Measurements from ENCODE around the gene RPL18A.
"Not testable (repeated sequence)": the region's sequence is repeated elsewhere in the genome, so short reads cannot be mapped to it uniquely, and the experiment has no call there.

Gene RPL18A

GRCh38 chr19:17873786-17874757, 14.4 kb downstream of the RPL18A start:
- Histone ChIP-seq H3K27me3 (peaks cover 50% of the 10 kb centered on the region), H3K4me2 (peak overlapping the region; percentile 88), H3K9me3 (no peaks in the 10 kb centered on the region), H4K20me1 (peaks cover 9% of the 10 kb centered on the region; the same call in 1 of the 2 replicates), H3K9ac (no peak overlapping the region), H3K4me3 (peak overlapping the region; percentile 52), H3K4me1 (peaks cover 14% of the 10 kb centered on the region), H3K36me3 (no peaks in the 10 kb centered on the region), H3K27ac (no peak overlapping the region)
- no peak for TF ChIP-seq Cebpa-rat (IDR thresholded peaks at IDR 0.05)

- Histone ChIP-seq H3K27me3 (peaks cover 55% of the 10 kb centered on the region), H3K36me3 (no peaks in the 10 kb centered on the region), H3K9me3 (no peaks in the 10 kb centered on the region), H3K4me2 (no peak overlapping the region), H3K27ac (no peak overlapping the region), H4K20me1 (peaks cover 9% of the 10 kb centered on the region; the same call in 1 of the 2 replicates), H3K9ac (no peak overlapping the region), H3K4me1 (peaks cover 14% of the 10 kb centered on the region), H3K4me3 (no peak overlapping the region)
- no peak for TF ChIP-seq Cebpa-rat (IDR thresholded peaks at IDR 0.05)
These were observed 15.0 kb downstream of the RPL18A start for GRCh38 chr19:17874758-17875135.

GRCh38 chr19:17877696-17878095, 18.0 kb downstream of the RPL18A start:
- H3K9me3 ChIP-seq = no peaks in the 10 kb centered on the region
- peaks cover 27% of the 10 kb centered on the region for H3K27me3 ChIP-seq
- H4K20me1 ChIP-seq = peaks cover 3% of the 10 kb centered on the region; the same call in 1 of the 2 replicates
- TF ChIP-seq Cebpa-rat (IDR thresholded peaks at IDR 0.05) = no peak
- no peak overlapping the region for H3K9ac ChIP-seq
- H3K4me1 ChIP-seq = peaks cover 13% of the 10 kb centered on the region
- H3K4me3 ChIP-seq = no peak overlapping the region
- H3K27ac ChIP-seq = no peak overlapping the region
- H3K4me2 ChIP-seq = no peak overlapping the region
- H3K36me3 ChIP-seq = no peaks in the 10 kb centered on the region

- Histone ChIP-seq H3K36me3 (no peaks in the 10 kb centered on the region), H3K9ac (no peak overlapping the region), H3K4me2 (no peak overlapping the region), H3K27ac (no peak overlapping the region), H3K4me3 (no peak overlapping the region), H3K4me1 (no peaks in the 10 kb centered on the region), H3K9me3 (no peaks in the 10 kb centered on the region), H4K20me1 (no peaks in the 10 kb centered on the region), H3K27me3 (peaks cover 11% of the 10 kb centered on the region)
- TF ChIP-seq Cebpa-rat (IDR thresholded peaks at IDR 0.05) = no peak
These were observed 19.8 kb downstream of the RPL18A start for GRCh38 chr19:17879466-17879865.

GRCh38 chr19:17881701-17882100, 22.0 kb downstream of the RPL18A start:
- Histone ChIP-seq H3K27me3 (0 out of 2 replicates have a peak, but pooled peaks cover 5% of the 10 kb centered on the region), H3K9ac (no peak overlapping the region), H3K9me3 (no peaks in the 10 kb centered on the region), H4K20me1 (no peaks in the 10 kb centered on the region), H3K4me2 (no peak overlapping the region), H3K4me3 (no peak overlapping the region), H3K4me1 (no peaks in the 10 kb centered on the region), H3K36me3 (no peaks in the 10 kb centered on the region), H3K27ac (no peak overlapping the region)
- no peak for TF ChIP-seq Cebpa-rat (IDR thresholded peaks at IDR 0.05)

- TF ChIP-seq Cebpa-rat (IDR thresholded peaks at IDR 0.05) = no peak
- Histone ChIP-seq H3K9ac (no peak overlapping the region), H3K4me2 (no peak overlapping the region), H3K27me3 (0 out of 2 replicates have a peak, but pooled peaks cover 5% of the 10 kb centered on the region), H3K4me3 (no peak overlapping the region), H3K4me1 (no peaks in the 10 kb centered on the region), H3K27ac (no peak overlapping the region), H3K9me3 (no peaks in the 10 kb centered on the region), H4K20me1 (no peaks in the 10 kb centered on the region), H3K36me3 (no peaks in the 10 kb centered on the region)
These were observed 24.1 kb downstream of the RPL18A start for GRCh38 chr19:17883627-17884410.

- Histone ChIP-seq H3K27ac (no peak overlapping the region), H3K4me1 (no peaks in the 10 kb centered on the region), H3K9ac (no peak overlapping the region), H4K20me1 (peaks cover 5% of the 10 kb centered on the region; the same call in 1 of the 2 replicates), H3K36me3 (no peaks in the 10 kb centered on the region), H3K9me3 (no peaks in the 10 kb centered on the region), H3K4me3 (no peak overlapping the region), H3K27me3 (no peaks in the 10 kb centered on the region), H3K4me2 (no peak overlapping the region)
- TF ChIP-seq Cebpa-rat (IDR thresholded peaks at IDR 0.05) = no peak
These were observed 26.8 kb downstream of the RPL18A start for GRCh38 chr19:17886515-17886914.

- not testable (repeated sequence) for H3K9ac ChIP-seq, H3K9me3 ChIP-seq
These were observed 27.5 kb downstream of the RPL18A start for GRCh38 chr19:17887221-17887620.

GRCh38 chr19:17888260-17888659, 28.6 kb downstream of the RPL18A start:
- H3K27me3 ChIP-seq = 0 out of 2 replicates have a peak, but pooled peaks cover 2% of the 10 kb centered on the region
- H3K9me3 ChIP-seq = no peaks in the 10 kb centered on the region
- H3K36me3 ChIP-seq = no peaks in the 10 kb centered on the region
- H3K4me1 ChIP-seq = peaks cover 7% of the 10 kb centered on the region; the same call in 1 of the 2 replicates
- H3K9ac ChIP-seq = no peak overlapping the region
- peaks cover 5% of the 10 kb centered on the region; the same call in 1 of the 2 replicates for H4K20me1 ChIP-seq
- H3K4me3 ChIP-seq = no peak overlapping the region
- TF ChIP-seq Cebpa-rat (IDR thresholded peaks at IDR 0.05) = no peak
- H3K27ac ChIP-seq = no peak overlapping the region
- no peak overlapping the region for H3K4me2 ChIP-seq

More at GRCh38 chr19:17887221-17887620, 27.5 kb downstream of the RPL18A start:
- not testable (repeated sequence) for H3K4me1 ChIP-seq, H4K20me1 ChIP-seq, H3K36me3 ChIP-seq, H3K27me3 ChIP-seq, H3K4me2 ChIP-seq, H3K4me3 ChIP-seq, H3K27ac ChIP-seq

All from BLaER1 (cell line).